HFFc6 (cell line): Measurements from ENCODE around the gene HOXA5. TPM values are rescaled to one million over a fixed set of nuclear protein-coding genes. Genes with fewer than 3 reads are reported as not detected.

Experiments used
- DNase-seq: peaks from one replicate; pipeline ENCODE4 v3.0.0-alpha.2; 2018
- H3K27ac Mint-ChIP-seq: 2 replicates; pipeline ENCODE4 v1.8.0; 2020; ENCODE audit warnings: mild to moderate bottlenecking, mixed read lengths
- H3K27me3 Mint-ChIP-seq: 2 replicates; pipeline ENCODE4 v1.8.0; 2021; ENCODE audit warnings: mild to moderate bottlenecking, moderate library complexity, mixed read lengths; ENCODE audit not compliant: insufficient read depth
- H3K36me3 Mint-ChIP-seq: 2 replicates; pipeline ENCODE4 v1.8.0; 2021; ENCODE audit warnings: low read depth, mixed read lengths
- H3K4me1 Mint-ChIP-seq: 2 replicates; pipeline ENCODE4 v1.8.0; 2020; ENCODE audit warnings: low read depth, mixed read lengths
- H3K4me3 Mint-ChIP-seq: 2 replicates; pipeline ENCODE4 v1.8.0; 2020; ENCODE audit warnings: mild to moderate bottlenecking, moderate library complexity, mixed read lengths
- H3K9me3 Mint-ChIP-seq: 2 replicates; pipeline ENCODE4 v1.8.0; 2020; ENCODE audit warnings: mild to moderate bottlenecking, mixed read lengths
- total RNA-seq, 6 experiments: library from RNA; stranded (reverse); fragmentation: NEBNext Ultra II Directional; extraction: Animal tissue kit (Norgen Biotek cat#: 25700); gene quantifications; 2 replicates in 1 of 6; 3 replicates in 5 of 6; pipeline ENCODE4 v1.2.3, GENCODE V29; 2021
- TF ChIP-seq, protein P1 (sequence below): fragments of 200-600 bp; sonication (generic); IDR thresholded peaks from 2 replicates; pipeline ENCODE4 v1.5.0; 2021; ENCODE audit warnings: antibody characterized with exemption, mild to moderate bottlenecking

Gene HOXA5
- total RNA-seq, 6 experiments from 2014 or later: 2.0 to 3.8 (median 2.8) TPM

GRCh38 chr7:27101171-27101956 is 42.1 kb downstream of the HOXA5 start:
- Mint-ChIP-seq H3K36me3 (peaks cover 43% of the 10 kb centered on the region), H3K27me3 (peaks cover 40% of the 10 kb centered on the region), H3K27ac (no peak overlapping the region), H3K4me3 (no peak overlapping the region), H3K9me3 (no peaks in the 10 kb centered on the region), H3K4me1 (peaks cover 49% of the 10 kb centered on the region)
- TF ChIP-seq, protein P1, sequence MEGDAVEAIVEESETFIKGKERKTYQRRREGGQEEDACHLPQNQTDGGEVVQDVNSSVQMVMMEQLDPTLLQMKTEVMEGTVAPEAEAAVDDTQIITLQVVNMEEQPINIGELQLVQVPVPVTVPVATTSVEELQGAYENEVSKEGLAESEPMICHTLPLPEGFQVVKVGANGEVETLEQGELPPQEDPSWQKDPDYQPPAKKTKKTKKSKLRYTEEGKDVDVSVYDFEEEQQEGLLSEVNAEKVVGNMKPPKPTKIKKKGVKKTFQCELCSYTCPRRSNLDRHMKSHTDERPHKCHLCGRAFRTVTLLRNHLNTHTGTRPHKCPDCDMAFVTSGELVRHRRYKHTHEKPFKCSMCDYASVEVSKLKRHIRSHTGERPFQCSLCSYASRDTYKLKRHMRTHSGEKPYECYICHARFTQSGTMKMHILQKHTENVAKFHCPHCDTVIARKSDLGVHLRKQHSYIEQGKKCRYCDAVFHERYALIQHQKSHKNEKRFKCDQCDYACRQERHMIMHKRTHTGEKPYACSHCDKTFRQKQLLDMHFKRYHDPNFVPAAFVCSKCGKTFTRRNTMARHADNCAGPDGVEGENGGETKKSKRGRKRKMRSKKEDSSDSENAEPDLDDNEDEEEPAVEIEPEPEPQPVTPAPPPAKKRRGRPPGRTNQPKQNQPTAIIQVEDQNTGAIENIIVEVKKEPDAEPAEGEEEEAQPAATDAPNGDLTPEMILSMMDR: no peak
- DNase-seq: no peak

- peaks cover 44% of the 10 kb centered on the region for H3K4me1 Mint-ChIP-seq
- H3K9me3 Mint-ChIP-seq: no peaks in the 10 kb centered on the region
- H3K4me3 Mint-ChIP-seq: no peak overlapping the region
- peaks cover 43% of the 10 kb centered on the region for H3K36me3 Mint-ChIP-seq
- no peak for DNase-seq
- peaks cover 41% of the 10 kb centered on the region for H3K27me3 Mint-ChIP-seq
- TF ChIP-seq, protein P1: no peak
- H3K27ac Mint-ChIP-seq: no peak overlapping the region
Observed at GRCh38 chr7:27100694-27101170, 42.7 kb downstream of the HOXA5 start.

DNA sequence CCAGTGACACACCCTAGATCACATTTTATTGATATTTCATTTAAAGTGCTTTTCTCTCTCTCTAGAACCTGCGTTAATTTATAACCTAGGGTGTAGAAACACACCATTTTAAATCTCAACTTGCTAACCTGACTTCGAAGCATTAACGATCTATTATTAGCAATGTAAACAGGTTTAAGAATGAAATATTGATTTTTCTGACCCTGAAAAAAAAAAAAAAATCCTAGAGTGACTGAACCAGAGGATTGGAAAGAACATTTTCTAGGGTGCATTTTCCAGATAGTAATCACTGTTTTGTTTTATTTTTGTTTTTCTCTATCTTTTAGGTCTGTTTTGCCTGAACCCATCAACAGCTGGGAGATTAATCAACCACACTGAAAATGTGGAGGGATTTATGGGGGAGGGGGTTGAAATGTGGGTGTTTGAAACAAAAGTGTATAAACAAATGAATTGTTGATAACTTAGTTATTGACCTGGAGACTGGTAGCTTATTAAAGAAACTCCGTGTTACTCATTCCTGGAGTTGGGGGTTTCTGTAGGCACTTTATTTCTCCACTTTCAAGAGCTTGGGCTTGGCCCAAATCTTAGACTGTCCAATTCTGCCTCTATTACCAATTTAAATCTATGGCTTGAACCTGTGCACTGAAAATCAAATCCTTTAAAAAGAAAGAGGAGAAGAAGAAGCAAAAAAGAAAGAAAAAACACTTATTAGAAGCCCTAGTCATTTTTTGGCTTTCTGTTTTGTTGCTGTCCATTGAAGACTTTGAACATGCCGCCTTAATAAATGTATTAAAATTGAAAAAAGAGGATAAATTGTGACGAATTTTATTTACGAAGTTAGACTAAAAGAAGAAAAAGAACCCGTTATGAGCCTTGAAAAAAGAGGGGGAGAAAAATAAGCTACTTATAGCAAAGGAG is 43.8 kb downstream of the HOXA5 start:
- peaks cover 39% of the 10 kb centered on the region for H3K27me3 Mint-ChIP-seq

GRCh38 chr7:27098578-27099451 is 44.7 kb downstream of the HOXA5 start:
- TF ChIP-seq, protein P1: no peak
- Mint-ChIP-seq H3K4me1 (peaks cover 48% of the 10 kb centered on the region), H3K36me3 (peaks cover 40% of the 10 kb centered on the region), H3K4me3 (peak overlapping the region; percentile 87), H3K27me3 (peaks cover 35% of the 10 kb centered on the region), H3K9me3 (no peaks in the 10 kb centered on the region), H3K27ac (peak overlapping the region; percentile 16; the same call in 1 of the 2 replicates)
- no peak for DNase-seq

More for the DNA sequence above, 43.8 kb downstream of the HOXA5 start:
- H3K4me3 Mint-ChIP-seq: peak overlapping the region; percentile 87; the same call in 1 of the 2 replicates
- peaks cover 43% of the 10 kb centered on the region for H3K36me3 Mint-ChIP-seq
- TF ChIP-seq, protein P1: no peak
- H3K9me3 Mint-ChIP-seq: no peaks in the 10 kb centered on the region
- H3K27ac Mint-ChIP-seq: no peak overlapping the region
- H3K4me1 Mint-ChIP-seq: peaks cover 51% of the 10 kb centered on the region
- no peak for DNase-seq
